ENCODE data around the gene F2RL2.

DNA sequence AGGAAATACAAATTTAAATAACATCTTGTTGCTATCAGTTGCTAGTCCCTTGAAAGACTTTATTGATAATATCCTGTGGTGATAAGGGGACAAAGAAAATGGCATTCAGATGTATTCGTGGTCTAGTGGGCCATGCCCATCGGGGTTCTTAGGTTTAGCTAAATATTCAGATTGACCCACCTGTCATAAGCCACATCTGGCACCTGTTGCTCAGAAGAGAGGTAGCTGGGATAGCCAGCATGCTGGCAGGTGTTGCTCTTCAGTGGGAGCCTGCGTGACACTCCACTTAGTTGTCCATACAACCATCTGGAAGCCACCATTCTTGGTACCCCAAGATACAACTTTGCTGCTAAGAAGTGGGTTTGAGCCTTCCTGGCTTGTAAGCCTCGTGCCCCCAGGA is 36.7 kb downstream of the F2RL2 start:
- TF ChIP-seq, protein P1, sequence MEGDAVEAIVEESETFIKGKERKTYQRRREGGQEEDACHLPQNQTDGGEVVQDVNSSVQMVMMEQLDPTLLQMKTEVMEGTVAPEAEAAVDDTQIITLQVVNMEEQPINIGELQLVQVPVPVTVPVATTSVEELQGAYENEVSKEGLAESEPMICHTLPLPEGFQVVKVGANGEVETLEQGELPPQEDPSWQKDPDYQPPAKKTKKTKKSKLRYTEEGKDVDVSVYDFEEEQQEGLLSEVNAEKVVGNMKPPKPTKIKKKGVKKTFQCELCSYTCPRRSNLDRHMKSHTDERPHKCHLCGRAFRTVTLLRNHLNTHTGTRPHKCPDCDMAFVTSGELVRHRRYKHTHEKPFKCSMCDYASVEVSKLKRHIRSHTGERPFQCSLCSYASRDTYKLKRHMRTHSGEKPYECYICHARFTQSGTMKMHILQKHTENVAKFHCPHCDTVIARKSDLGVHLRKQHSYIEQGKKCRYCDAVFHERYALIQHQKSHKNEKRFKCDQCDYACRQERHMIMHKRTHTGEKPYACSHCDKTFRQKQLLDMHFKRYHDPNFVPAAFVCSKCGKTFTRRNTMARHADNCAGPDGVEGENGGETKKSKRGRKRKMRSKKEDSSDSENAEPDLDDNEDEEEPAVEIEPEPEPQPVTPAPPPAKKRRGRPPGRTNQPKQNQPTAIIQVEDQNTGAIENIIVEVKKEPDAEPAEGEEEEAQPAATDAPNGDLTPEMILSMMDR (IDR thresholded peaks at IDR 0.05): no peak
- TF ChIP-seq POLR2A (IDR thresholded peaks at IDR 0.05) (no peak), POLR2AphosphoS5 (IDR thresholded peaks at IDR 0.05) (no peak)
